Mesenteric fat pad (tissue), 1 donor: Measurements from ENCODE around the gene CLEC1B. TPM values are rescaled to one million over a fixed set of nuclear protein-coding genes. Genes with fewer than 3 reads are reported as not detected.
"Not testable (repeated sequence)": the region's sequence is repeated elsewhere in the genome, so short reads cannot be mapped to it uniquely, and the experiment has no call there.

Experiments used
- DNase-seq: peaks from one replicate; pipeline ENCODE4 v3.0.0-alpha.2; 2020; ENCODE audit warnings: low spot score
- long read RNA-seq: library from polyadenylated mRNA; unstranded; transcript quantifications from one replicate; pipeline ENCODE4 v2.0.0, GENCODE V29; 2020
- total RNA-seq: library from RNA; stranded (reverse); fragmentation: NEBNext Ultra II Directional; extraction: Animal tissue kit (Norgen Biotek cat#: 25700); gene quantifications from one replicate; pipeline ENCODE4 v1.2.1, GENCODE V29; 2021
- donor health status: DM: yes; HTN: yes; CAD: no.

Gene CLEC1B
- total RNA-seq: not detected
- long read RNA-seq: 0 reads

DNA sequence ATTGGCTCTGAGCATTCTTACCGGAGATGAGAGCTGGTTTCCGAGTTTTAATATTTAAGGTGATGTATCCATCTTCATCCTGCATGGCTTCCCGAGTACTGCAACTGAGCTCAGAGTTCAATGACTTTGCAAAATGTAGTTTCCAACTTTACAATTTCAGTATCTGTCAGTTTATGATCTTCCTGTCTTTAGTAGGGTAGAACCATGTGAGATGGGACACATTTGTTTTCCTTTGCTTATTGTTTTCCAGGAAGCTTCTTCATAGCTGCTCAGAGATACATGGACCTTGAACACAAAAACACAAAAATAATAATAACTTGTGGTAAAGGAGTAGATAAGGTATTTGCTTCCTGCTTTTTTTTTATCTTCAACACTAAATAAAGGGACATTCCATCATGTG, at the start of gene CLEC1B:
Gene CLEC1B (minus strand): TSS at position 106 of the 400 bp plus-strand sequence. CDS start 21 bp downstream, at position 85.
- no peak for DNase-seq

DNA sequence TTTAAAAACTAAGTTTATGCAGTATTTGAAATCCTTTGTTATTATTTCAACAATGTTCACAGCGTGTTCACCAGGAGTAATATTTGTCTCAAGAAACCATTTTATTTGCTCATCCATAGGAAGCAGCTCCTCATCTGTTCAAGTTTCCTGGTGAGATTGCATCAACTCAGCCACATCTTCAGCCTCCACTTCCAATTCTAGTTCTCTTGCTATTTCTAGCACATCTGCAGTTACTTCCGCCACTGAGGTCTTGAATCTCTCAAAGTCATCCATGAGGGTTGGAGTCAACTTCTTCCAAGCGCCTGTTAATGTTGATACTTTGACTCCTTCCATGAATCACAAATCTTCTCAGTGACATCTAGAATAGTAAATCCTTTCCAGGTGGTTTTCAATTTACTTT, 49.6 kb upstream of the CLEC1B start:
- DNase-seq: no peak

DNA sequence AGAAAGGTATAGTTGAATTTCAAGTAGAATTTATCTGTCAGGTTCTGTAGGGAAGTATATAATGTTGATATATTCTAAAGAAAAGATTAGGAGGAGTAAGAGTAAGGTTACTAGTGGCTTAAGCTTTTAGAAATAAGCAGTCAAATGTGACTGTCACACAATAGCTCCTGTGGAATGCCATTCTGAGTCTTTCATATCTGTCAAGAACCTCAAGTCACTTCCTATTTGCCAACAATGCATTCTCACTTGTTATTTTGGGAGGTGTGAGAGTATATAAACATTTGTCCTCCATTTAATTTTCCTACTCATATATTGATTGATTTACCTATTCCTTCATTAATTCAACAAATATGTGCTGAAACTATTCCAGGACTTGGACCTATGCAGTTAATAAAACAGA, 43.2 kb upstream of the CLEC1B start:
- DNase-seq: no peak

DNA sequence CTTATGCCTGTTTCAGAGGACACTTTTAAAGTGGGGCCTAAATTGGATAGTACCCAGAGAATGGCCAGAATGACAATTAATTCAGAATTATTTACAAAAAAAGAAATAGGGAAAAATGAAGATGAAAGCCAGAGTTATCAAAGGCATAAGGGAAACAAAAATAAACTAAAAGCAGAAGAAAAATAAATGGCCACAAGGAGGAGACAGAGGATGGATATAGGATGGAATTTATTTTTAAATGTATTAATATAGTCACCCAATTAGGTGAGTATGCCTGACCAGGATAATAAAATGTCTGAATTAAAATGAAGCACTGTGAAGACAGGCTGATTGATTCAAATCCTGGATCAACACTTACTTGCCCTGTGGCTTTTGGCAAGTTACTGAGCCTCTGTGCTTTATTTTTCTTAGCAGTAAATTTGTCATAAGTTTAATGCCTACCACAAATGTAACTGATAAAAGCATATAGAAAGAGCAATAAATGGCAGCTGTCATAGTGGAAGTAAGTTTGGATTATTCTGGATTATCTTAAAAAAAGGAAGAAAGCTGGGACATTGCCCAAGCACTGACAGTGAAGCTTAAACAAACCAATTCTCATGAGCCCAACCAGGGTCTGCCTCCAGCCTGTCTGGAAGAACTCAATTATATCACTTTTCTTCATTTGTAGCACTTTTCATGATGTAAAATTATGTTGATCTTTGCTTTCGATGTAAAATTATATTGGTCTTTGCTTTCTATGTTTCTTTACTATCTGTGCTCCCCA, 35.0 kb upstream of the CLEC1B start:
- DNase-seq: no peak

DNA sequence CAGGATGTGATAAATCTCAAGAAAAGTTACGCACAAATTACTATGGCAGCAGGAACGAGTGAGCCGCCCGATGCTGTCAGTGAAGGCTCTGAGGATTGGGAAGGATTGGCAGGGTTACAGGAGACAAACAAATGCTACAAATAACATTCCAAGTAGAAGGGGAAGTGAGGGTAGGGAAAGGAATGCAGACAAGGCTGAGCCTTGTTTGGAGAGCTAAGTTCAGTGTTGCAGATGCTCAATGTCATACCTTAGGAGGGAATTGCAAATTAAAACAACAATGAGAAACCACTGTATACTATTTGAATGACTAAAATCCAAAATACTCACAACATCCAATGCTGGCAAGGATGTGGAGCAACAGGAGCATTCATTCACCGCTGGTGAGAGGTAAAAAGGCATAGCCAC, 32.9 kb upstream of the CLEC1B start:
- DNase-seq: no peak

GRCh38 chr12:10031321-10031720, 32.4 kb upstream of the CLEC1B start:
- no peak for DNase-seq

DNA sequence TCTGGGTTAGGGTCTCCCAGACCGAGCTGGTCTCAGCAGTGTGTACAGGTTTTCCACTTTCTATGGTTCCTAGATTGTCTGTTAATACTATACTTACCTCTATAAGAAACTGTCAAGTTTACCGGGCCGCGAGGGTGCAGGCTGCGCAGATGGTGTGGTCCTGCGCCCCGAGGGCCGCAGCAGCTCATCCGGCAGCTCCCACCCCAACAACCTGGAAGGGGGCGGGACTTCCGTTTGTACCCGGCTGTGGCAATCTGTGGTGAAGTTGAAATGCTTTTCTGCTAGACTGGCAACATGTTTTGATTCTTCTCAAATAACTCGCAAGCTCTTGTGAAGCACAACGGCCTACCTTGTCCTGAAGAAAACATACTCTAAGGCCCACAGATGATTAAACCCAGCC, 31.5 kb upstream of the CLEC1B start, which contains the start of gene CLEC9A:
Gene CLEC9A (plus strand): TSS at position 237 of the 400 bp plus-strand sequence. CDS start 22,006 bp downstream, outside the sequence.
- DNase-seq: no peak

- DNase-seq: no peak
These were observed 28.8 kb upstream of the CLEC1B start for GRCh38 chr12:10027721-10028120.

- DNase-seq: no peak
These were observed 28.4 kb upstream of the CLEC1B start for GRCh38 chr12:10027311-10027710.

DNA sequence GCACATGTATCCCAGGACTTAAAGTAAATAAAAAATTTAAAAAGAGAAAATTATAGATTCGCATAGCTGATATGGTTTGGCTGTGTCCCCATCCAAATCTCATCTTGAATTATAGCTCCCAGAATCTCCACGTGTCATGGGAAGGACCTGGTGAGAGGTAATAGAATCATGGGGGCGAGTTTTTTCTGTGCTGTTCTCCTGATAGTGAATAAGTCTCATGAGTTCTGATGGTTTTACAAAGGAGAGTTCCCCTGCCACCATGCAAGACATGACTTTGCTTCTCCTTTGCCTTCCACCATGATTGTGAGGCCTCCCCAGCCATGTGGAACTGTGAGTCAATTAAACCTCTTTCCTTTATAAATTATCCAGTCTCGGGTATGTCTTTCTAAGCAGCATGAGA, 27.7 kb upstream of the CLEC1B start:
- DNase-seq: not testable (repeated sequence)

- no peak for DNase-seq
These were observed 26.3 kb upstream of the CLEC1B start for GRCh38 chr12:10025236-10025635.

DNA sequence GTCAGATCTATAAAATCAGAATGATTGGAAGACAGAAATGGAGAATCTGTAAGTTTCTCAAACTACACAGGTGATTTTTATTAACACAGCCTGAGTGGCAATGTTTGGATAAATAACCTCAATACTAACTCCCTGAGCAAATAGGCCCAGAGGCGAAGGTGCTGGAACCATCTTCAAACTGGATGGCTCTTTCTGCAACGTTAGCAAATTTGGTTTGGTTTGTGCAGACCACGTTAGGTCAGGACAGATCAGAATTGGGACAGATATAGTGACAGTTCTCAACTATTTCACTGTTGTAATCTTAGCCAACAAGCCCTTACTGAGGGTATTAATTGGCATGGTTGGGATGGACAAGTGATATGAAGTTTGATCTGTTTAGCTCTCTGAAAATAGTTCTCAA, 22.4 kb upstream of the CLEC1B start:
- DNase-seq: no peak

GRCh38 chr12:10018386-10018785, 19.5 kb upstream of the CLEC1B start:
- no peak for DNase-seq

DNA sequence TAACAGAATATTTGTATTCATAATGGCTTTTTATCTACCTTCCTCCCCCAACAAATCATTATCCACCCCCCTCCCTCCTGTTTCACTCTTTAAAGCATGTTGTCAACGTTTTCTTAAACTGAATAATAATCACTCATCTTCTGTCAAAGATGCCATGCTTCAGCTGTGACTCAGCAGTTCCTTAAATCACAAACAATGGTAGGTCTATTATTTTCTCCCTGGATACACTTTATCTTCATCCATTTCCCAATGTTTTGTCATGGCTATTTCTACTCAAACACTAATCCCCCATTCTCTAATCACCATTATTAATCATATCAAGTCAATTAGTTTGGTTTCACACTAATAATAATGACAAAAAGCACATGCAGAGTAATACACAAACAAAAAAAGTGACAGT, 18.0 kb upstream of the CLEC1B start:
- DNase-seq: no peak

DNA sequence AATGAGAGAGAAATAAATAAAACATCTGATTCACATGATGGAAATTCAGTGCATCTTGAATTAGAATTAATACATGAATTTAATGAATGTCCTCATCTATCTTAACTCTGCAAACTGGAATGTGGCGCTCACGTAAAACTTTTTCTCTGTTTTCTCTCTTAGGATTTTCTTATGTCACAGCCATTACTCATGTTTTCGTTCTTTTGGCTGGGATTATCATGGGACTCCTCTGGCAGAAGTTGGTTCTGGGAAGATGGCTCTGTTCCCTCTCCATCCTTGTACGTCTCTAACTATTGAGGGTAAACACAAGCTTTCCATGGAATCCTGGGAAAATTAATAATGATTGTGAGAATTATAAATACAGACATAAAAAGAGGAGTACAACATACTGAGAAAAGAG, 16.5 kb upstream of the CLEC1B start:
- no peak for DNase-seq

DNA sequence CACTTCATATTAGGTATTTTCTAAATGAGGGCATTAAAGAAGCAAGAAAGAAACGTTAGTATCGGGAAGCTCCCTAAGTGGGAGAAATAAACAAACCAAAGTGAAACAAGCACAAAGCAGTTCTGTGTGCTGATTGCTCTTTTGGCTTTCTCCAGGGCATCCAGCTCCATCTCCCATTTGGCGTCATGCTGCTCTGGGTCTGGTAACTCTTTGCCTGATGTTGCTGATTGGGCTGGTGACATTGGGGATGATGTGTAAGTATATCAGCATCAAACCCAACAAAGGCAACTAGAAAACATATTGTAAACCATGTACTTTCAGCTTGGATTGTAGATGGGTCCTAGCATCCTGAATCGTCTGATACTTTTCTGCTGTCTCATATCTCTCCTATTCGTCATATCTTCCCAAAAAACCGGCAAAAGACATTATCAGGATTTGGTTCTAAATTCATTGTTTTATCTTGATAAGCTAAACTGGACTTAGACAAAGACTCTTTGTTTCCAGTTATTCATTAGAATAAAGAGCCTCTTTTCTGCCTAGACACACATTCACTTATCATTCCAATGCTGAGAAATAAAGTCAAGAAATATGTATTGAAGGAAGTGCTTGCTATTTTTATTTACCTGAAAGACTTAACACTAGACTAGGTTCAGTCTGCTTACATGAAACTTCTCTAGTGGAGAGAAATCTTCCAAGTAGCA, 13.9 kb upstream of the CLEC1B start:
- no peak for DNase-seq

DNA sequence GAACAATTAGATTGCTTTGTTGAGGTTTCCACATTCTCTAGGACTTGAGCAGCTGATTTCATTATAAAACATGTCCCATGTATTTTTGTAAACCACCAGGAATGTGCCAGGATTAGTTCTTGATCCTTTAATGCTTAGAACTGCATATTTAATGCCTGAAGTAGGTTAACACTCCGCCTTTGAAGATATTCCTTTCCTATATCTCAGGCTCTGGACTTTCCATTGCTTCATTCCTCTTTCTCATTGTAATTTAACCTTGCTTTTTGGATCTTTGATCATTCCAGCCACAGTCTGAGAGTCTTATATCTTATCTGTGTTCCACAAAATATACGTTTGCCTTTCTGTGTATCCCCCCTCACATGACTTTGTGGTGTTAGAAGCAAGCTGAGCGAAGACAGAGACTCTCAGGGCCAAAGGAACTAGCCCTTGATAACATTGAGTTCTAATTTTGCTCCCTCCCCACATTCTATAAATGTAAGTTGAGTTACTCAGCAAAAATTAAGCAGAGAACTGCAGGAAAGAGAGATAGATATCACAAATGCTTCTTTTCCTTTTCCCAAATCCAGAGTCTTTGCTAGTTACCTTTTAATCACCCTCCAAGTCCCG, 2.4 kb upstream of the CLEC1B start:
- DNase-seq: no peak

GRCh38 chr12:9992296-9992695, 6.6 kb downstream of the CLEC1B start:
- DNase-seq: no peak

DNA sequence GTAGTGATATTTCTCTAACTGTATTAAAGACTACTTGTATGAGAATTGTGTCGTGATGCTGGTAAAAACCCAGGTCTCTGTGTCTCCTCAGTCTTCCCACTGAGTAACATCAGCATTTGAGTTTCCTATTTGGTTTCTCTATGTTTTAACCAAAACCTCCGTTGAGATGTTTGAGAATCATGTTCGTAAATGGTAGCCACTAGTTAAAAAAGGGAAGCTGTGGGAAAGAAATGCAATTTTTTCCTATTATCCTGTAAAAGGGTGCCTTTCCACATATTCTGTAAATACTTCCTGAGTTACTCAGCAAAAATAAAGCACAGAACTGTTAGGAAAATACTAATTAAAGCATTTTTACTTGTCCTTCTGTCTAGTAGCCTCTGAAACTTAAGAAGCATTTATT, 7.0 kb downstream of the CLEC1B start:
- DNase-seq: no peak

DNA sequence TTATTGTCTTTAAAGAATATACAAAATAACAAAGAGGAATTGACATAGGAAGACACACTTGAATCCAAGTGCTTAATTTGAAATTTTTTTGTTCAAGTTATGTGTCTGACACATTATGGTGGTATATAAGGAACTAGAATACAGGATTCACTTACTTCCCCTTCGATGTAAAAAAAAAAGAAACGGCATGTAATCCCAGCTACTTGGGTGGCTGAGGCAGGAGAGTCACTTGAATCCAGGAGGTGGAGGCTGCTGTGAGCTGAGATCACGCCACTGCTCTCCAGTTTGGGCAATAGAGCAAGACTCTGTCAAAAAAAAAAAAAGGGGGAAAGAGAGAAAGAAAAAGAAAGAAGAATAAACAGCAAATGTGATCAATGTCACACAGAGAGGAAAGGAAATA, 18.8 kb downstream of the CLEC1B start:
- DNase-seq: no peak

DNA sequence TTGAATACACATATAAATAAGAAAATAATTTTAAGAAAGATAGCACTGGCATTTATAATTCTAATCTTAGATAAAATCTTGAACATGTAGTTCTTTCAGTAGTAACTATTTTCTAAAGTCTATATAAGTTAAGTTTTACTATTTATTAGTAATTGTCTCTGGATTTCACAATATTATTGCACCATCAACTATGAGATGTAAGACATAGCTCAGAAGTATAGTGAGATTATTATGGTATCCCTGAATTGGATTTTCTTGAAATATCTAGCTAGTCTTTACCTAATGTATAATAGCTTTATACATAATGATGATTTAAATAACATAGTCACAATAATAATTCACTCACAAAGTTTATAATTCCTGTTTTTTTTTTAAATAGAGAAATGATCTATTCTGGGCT, 21.0 kb downstream of the CLEC1B start:
- DNase-seq: no peak

- DNase-seq: not testable (repeated sequence)
These were observed 22.3 kb downstream of the CLEC1B start for GRCh38 chr12:9976626-9977025.
